ENCODE data around the gene SMG5. TPM values are rescaled to one million over a fixed set of nuclear protein-coding genes. Genes with fewer than 3 reads are reported as not detected.

Gene SMG5
- total and polyA plus RNA-seq, 2 experiments from 2014 or later = 54.9 to 65.9 TPM

GRCh38 chr1:156284112-156284511, 1.5 kb upstream of the SMG5 start, which contains the start of gene TMEM79:
TMEM79 (plus strand) TSS chr1:156284325; CDS start chr1:156285227, 902 bp downstream.
- peaks cover 43% of the 10 kb centered on the region for H3K79me2 ChIP-seq

GRCh38 chr1:156283521-156283920, 896 bp upstream of the SMG5 start:
- Histone ChIP-seq H4K20me1 (ENCODE audit: insufficient read depth, poor library complexity, severe bottlenecking) (peaks cover 20% of the 10 kb centered on the region), H3K4me3 (peak overlapping the region; percentile 48), H3K79me2 (peaks cover 47% of the 10 kb centered on the region), H3K9me3 (ENCODE audit: low read depth) (no peaks in the 10 kb centered on the region), H3K9me2 (replicated peaks; ENCODE audit: insufficient read depth) (no peaks in the 10 kb centered on the region), H3K36me3 (replicated peaks; ENCODE audit: insufficient read depth, low read depth) (no peaks in the 10 kb centered on the region), H2AFZ (peak overlapping the region; percentile 51), H3K27ac (peak overlapping the region; percentile 74), H3K4me2 (peak overlapping the region; percentile 76), H3K27me3 (no peaks in the 10 kb centered on the region), H3K4me1 (ENCODE audit: insufficient read depth) (peaks cover 17% of the 10 kb centered on the region)
- DNase-seq (ENCODE audit: low spot score) = no peak
- 85% methylated on average over 1 of the region's 1 CpG for WGBS (ENCODE audit: low lambda C conversion rate, missing lambda C conversion rate)
- no peak for TF ChIP-seq EZH2phosphoT487 (IDR thresholded peaks at IDR 0.05; ENCODE audit: low read depth, severe bottlenecking, unreplicated experiment)
- no peak for TF ChIP-seq CTCF (IDR thresholded peaks at IDR 0.05; ENCODE audit: poor library complexity)
- no peak for TF ChIP-seq EZH2 (IDR thresholded peaks at IDR 0.05; ENCODE audit: borderline replicate concordance)

More at GRCh38 chr1:156284112-156284511, 1.5 kb upstream of the SMG5 start, which contains the start of gene TMEM79:
- no peaks in the 10 kb centered on the region for H3K9me3 ChIP-seq (ENCODE audit: low read depth)
- peak within 1 kb of the TSS; percentile 48 for H3K4me3 ChIP-seq
- no peaks in the 10 kb centered on the region for H3K9me2 ChIP-seq (replicated peaks; ENCODE audit: insufficient read depth)
- WGBS (ENCODE audit: low lambda C conversion rate, missing lambda C conversion rate) = 63% methylated on average over 7 of the region's 7 CpGs
- peak within 1 kb of the TSS; percentile 51 for H2AFZ ChIP-seq
- peak within 1 kb of the TSS; percentile 76 for H3K4me2 ChIP-seq
- H3K27me3 ChIP-seq = no peaks in the 10 kb centered on the region
- TF ChIP-seq CTCF (IDR thresholded peaks at IDR 0.05; ENCODE audit: poor library complexity) (no peak), EZH2 (IDR thresholded peaks at IDR 0.05; ENCODE audit: borderline replicate concordance) (no peak), EZH2phosphoT487 (IDR thresholded peaks at IDR 0.05; ENCODE audit: low read depth, severe bottlenecking, unreplicated experiment) (no peak)
- peaks cover 17% of the 10 kb centered on the region for H3K4me1 ChIP-seq (ENCODE audit: insufficient read depth)
- peaks cover 14% of the 10 kb centered on the region for H4K20me1 ChIP-seq (ENCODE audit: insufficient read depth, poor library complexity, severe bottlenecking)
- DNase-seq (ENCODE audit: low spot score) = peak; percentile 42
- peak within 1 kb of the TSS; percentile 74 for H3K27ac ChIP-seq
- H3K36me3 ChIP-seq (replicated peaks; ENCODE audit: insufficient read depth, low read depth) = no peaks in the 10 kb centered on the region

GRCh38 chr1:156281693-156282478, 739 bp downstream of the SMG5 start:
- Histone ChIP-seq H4K20me1 (ENCODE audit: insufficient read depth, poor library complexity, severe bottlenecking) (peaks cover 21% of the 10 kb centered on the region), H2AFZ (peak overlapping the region; percentile 75), H3K4me3 (peak overlapping the region; percentile 62), H3K27me3 (no peaks in the 10 kb centered on the region), H3K36me3 (replicated peaks; ENCODE audit: insufficient read depth, low read depth) (peaks cover 1% of the 10 kb centered on the region), H3K9me2 (replicated peaks; ENCODE audit: insufficient read depth) (no peaks in the 10 kb centered on the region), H3K4me2 (peak overlapping the region; percentile 89), H3K27ac (peak overlapping the region; percentile 94), H3K79me2 (peaks cover 49% of the 10 kb centered on the region), H3K9me3 (ENCODE audit: low read depth) (no peaks in the 10 kb centered on the region), H3K4me1 (ENCODE audit: insufficient read depth) (peaks cover 17% of the 10 kb centered on the region)
- WGBS (ENCODE audit: low lambda C conversion rate, missing lambda C conversion rate) = 19% methylated on average over 17 of the region's 22 CpGs
- DNase-seq (ENCODE audit: low spot score) = peak; percentile 78
- TF ChIP-seq EZH2phosphoT487 (IDR thresholded peaks at IDR 0.05; ENCODE audit: low read depth, severe bottlenecking, unreplicated experiment) (no peak), CTCF (IDR thresholded peaks at IDR 0.05; ENCODE audit: poor library complexity) (no peak), EZH2 (IDR thresholded peaks at IDR 0.05; ENCODE audit: borderline replicate concordance) (no peak)
